SU-DHL-6 (cell line): ENCODE results near the gene EDAR.

Source experiments
- H2AFZ ChIP-seq: fragments of 200-600 bp; sonication (generic); 2 replicates; pipeline ENCODE4 v1.6.1; 2014; ENCODE audit warnings: low read depth, mild to moderate bottlenecking, moderate library complexity, mixed read lengths, antibody characterized with exemption, low read length; ENCODE audit not compliant: severe bottlenecking
- H3F3A ChIP-seq: fragments of 200-600 bp; shearing (Covaris generic); 2 replicates; pipeline ENCODE4 v1.6.0; 2016; ENCODE audit warnings: antibody characterized with exemption, mild to moderate bottlenecking; ENCODE audit not compliant: insufficient read depth
- H3K27ac ChIP-seq: fragments of 200-600 bp; sonication (generic); 2 replicates; pipeline ENCODE4 v1.5.1; 2016; ENCODE audit warnings: low read depth, mild to moderate bottlenecking, low read length, moderate library complexity, mixed read lengths
- H3K27me3 ChIP-seq: fragments of 200-600 bp; sonication (generic), shearing (Covaris generic); 2 replicates; pipeline ENCODE4 v1.6.0; 2014; ENCODE audit warnings: mild to moderate bottlenecking, low read length
- H3K36me3 ChIP-seq: fragments of 200-600 bp; sonication (generic); 2 replicates; pipeline ENCODE4 v1.6.1; 2014; ENCODE audit warnings: mild to moderate bottlenecking, low read length, mixed read lengths
- H3K4me2 ChIP-seq: fragments of 300-600, 200-600 bp; shearing (Covaris generic), sonication (generic); 2 replicates; pipeline ENCODE4 v1.6.0; 2014; ENCODE audit warnings: low read length, low read depth, mild to moderate bottlenecking; ENCODE audit not compliant: poor library complexity, severe bottlenecking
- H3K4me3 ChIP-seq: fragments of 200-600 bp; sonication (generic); 2 replicates; pipeline ENCODE4 v1.5.1; 2014; ENCODE audit warnings: antibody characterized with exemption, low read length, mild to moderate bottlenecking, mixed read lengths; ENCODE audit not compliant: insufficient read depth, poor library complexity, severe bottlenecking
- H3K79me2 ChIP-seq: fragments of 200-600 bp; sonication (generic); 2 replicates; pipeline ENCODE4 v1.6.1; 2014; ENCODE audit warnings: mild to moderate bottlenecking, low read length, moderate library complexity; ENCODE audit not compliant: insufficient read depth
- H3K9ac ChIP-seq: fragments of 200-600 bp; sonication (generic); 2 replicates; pipeline ENCODE4 v1.7.0; 2014; ENCODE audit warnings: mild to moderate bottlenecking, low read length
- H3K9me2 ChIP-seq: fragments of 200-600 bp; sonication (generic); replicated peaks from 2 replicates; pipeline ENCODE4 v1.6.1; 2014; ENCODE audit warnings: low read length; ENCODE audit not compliant: insufficient read depth
- H3K9me3 ChIP-seq: fragments of 200-600 bp; sonication (generic); 2 replicates; pipeline ENCODE4 v1.6.1; 2014; ENCODE audit warnings: low read length, mixed read lengths; ENCODE audit not compliant: insufficient read depth
- H4K20me1 ChIP-seq: fragments of 200-600 bp; sonication (generic); 2 replicates; pipeline ENCODE4 v1.6.1; 2014; ENCODE audit warnings: low read depth, mild to moderate bottlenecking, antibody characterized with exemption, low read length, moderate library complexity, mixed read lengths
- EZH2phosphoT487 ChIP-seq: fragments of 200-600 bp; sonication (generic), shearing (Covaris generic); conservative IDR thresholded peaks from 2 replicates; pipeline ENCODE4 v1.6.1; 2018; ENCODE audit warnings: mild to moderate bottlenecking, antibody characterized with exemption, low read length, moderate library complexity, mixed read lengths
- TF ChIP-seq, protein P1 (sequence below): fragments of 200-600 bp; sonication (generic); IDR thresholded peaks from one replicate; pipeline ENCODE4 v1.5.1; 2017; ENCODE audit warnings: antibody characterized with exemption, mild to moderate bottlenecking, low read length, moderate library complexity; ENCODE audit not compliant: insufficient read depth, poor library complexity, severe bottlenecking

Gene EDAR

DNA sequence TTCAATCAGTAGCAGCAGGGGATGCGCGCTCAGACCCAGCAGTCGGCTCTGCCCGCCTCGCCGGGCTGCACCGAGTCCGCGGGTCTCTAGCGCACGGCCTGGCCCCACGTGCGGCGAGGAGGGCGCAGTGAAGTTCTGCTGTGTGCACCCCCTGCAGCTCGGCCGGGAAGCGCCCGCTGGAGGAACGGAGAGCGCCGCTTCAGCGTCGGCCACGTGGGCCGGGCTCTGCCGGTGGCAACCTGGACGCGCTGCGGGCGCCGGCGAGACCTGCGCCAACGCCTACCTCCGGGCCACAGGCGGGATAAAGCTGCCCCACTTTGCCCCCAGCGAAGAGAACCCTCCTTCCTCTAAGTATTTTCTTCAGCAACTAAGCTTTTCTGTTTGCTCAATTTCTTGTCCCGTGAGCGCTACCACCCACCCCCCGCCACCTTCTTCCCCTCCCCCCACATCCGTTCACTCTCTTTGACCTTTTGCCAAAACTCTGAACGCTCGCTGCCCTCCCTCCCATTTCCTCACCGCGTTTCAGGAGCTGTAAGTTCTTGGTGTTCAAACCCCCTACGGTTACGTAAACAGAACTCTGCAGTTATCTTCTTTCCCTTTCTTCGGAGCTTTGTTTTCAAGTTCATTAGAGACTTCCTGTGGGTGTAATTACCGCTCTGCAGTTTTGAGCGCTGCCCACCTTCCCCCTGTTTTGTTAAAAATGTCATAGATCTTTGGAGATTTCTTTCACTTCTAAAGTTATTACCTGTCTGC, 42.6 kb upstream of the EDAR start:
- no peak overlapping the region for H2AFZ ChIP-seq
- H4K20me1 ChIP-seq: no peaks in the 10 kb centered on the region
- TF ChIP-seq, protein P1, sequence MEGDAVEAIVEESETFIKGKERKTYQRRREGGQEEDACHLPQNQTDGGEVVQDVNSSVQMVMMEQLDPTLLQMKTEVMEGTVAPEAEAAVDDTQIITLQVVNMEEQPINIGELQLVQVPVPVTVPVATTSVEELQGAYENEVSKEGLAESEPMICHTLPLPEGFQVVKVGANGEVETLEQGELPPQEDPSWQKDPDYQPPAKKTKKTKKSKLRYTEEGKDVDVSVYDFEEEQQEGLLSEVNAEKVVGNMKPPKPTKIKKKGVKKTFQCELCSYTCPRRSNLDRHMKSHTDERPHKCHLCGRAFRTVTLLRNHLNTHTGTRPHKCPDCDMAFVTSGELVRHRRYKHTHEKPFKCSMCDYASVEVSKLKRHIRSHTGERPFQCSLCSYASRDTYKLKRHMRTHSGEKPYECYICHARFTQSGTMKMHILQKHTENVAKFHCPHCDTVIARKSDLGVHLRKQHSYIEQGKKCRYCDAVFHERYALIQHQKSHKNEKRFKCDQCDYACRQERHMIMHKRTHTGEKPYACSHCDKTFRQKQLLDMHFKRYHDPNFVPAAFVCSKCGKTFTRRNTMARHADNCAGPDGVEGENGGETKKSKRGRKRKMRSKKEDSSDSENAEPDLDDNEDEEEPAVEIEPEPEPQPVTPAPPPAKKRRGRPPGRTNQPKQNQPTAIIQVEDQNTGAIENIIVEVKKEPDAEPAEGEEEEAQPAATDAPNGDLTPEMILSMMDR: no peak
- TF ChIP-seq EZH2phosphoT487: no peak
- H3K9me2 ChIP-seq: no peaks in the 10 kb centered on the region
- no peak overlapping the region for H3K9ac ChIP-seq
- no peaks in the 10 kb centered on the region for H3F3A ChIP-seq
- H3K4me2 ChIP-seq: peak overlapping the region; percentile 41
- no peak overlapping the region for H3K27ac ChIP-seq
- H3K27me3 ChIP-seq: no peaks in the 10 kb centered on the region
- no peaks in the 10 kb centered on the region for H3K9me3 ChIP-seq
- no peaks in the 10 kb centered on the region for H3K79me2 ChIP-seq
- no peak overlapping the region for H3K4me3 ChIP-seq
- no peaks in the 10 kb centered on the region for H3K36me3 ChIP-seq

DNA sequence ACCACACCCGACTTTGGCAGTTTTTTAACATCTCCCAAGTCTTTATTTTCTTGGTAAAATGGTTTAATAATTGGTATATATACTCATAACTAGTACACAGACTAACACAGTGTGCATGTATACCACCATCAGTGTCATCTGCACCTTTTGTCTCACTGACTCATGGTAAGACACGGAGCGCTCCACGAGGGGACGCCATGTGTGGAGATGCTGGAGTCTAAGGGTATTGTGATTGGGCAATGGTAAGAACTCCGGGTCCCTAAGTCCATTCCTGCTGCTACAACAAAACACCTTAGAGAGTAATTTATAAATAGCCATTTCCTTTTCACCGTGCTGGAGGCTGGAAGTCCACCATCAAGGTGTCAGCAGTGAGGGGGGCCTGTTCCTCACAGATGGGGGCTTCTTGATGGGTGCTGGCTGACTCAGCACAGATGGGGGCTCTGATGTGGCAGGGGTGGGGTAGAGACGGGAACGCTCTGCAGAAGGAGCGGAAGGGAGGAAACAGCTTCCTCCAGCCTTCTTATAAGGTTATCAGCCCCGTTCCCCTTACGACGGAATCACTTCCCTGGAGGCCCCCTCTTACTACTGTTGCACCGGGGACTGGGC, 42.0 kb upstream of the EDAR start:
- Histone ChIP-seq H3K79me2 (no peaks in the 10 kb centered on the region), H3F3A (no peaks in the 10 kb centered on the region), H3K4me2 (peak overlapping the region; percentile 41), H2AFZ (no peak overlapping the region), H3K36me3 (no peaks in the 10 kb centered on the region), H3K4me3 (no peak overlapping the region), H3K27ac (no peak overlapping the region), H3K27me3 (no peaks in the 10 kb centered on the region), H3K9ac (no peak overlapping the region), H3K9me3 (no peaks in the 10 kb centered on the region), H4K20me1 (no peaks in the 10 kb centered on the region), H3K9me2 (no peaks in the 10 kb centered on the region)
- TF ChIP-seq EZH2phosphoT487: no peak
- TF ChIP-seq, protein P1: no peak

DNA sequence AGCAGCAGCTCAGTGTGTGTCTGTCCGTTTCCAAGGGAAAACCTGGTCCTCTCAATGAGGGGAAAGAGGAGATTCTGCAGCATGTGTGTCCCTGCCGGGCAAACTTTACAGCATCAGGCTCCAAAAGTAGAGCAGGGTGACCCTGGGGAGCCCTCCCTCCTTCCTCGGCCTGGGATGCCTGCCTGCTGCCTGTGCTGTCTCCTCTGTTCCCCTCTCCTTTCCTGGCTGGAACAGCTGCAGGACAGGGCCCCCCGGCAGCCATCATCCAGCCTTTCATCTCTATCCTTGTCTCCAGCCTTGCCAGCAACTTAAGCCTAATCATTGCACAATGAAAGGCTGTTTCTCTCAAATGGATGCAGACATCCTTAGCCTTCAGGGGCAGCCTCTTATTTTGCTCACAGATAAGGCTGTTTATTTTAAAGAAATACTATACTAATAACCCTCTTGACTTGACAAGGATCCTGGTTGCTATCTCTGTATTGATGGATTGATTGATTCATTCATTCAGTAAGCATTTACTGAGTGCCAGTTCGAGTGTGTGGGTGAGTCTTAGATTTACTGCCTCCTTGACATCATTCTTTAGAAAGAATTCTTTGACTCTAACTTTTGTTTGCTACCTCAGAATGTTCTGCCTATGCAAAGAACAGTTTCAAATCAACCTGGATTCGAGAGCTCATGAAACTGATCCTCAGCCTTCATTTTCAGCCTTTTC, 40.6 kb upstream of the EDAR start:
- TF ChIP-seq, protein P1: no peak
- TF ChIP-seq EZH2phosphoT487: no peak
- Histone ChIP-seq H3K4me3 (no peak overlapping the region), H3K9me3 (no peaks in the 10 kb centered on the region), H3K4me2 (no peak overlapping the region), H3K27ac (no peak overlapping the region), H3K9ac (no peak overlapping the region), H3K27me3 (no peaks in the 10 kb centered on the region), H2AFZ (no peak overlapping the region), H3F3A (no peaks in the 10 kb centered on the region), H3K36me3 (no peaks in the 10 kb centered on the region), H3K79me2 (no peaks in the 10 kb centered on the region), H3K9me2 (no peaks in the 10 kb centered on the region), H4K20me1 (no peaks in the 10 kb centered on the region)
